HG03039 (cell line): ENCODE data around the gene PRR5.
A peak's percentile ranks its signal among the peaks of the same experiment; 100 is the strongest.

ENCODE experiments used
- ATAC-seq: cut with Tn5 transposase; IDR thresholded peaks from one replicate; pipeline ENCODE4 v1.9.1; 2021; ENCODE audit warnings: mild to moderate bottlenecking, moderate library complexity; ENCODE audit not compliant: unreplicated experiment

PRR5 gene

GRCh38 chr22:44691796-44692661 lies 10.0 kb upstream of the PRR5 start:
- no peak for ATAC-seq

- ATAC-seq = no peak
Observed at GRCh38 chr22:44692662-44693007, 9.4 kb upstream of the PRR5 start.

GRCh38 chr22:44693145-44693544 lies 8.9 kb upstream of the PRR5 start:
- no peak for ATAC-seq

GRCh38 chr22:44693756-44694155 lies 8.2 kb upstream of the PRR5 start:
- no peak for ATAC-seq

GRCh38 chr22:44697423-44698141 lies 4.4 kb upstream of the PRR5 start:
- ATAC-seq = no peak

GRCh38 chr22:44698531-44699421 lies 3.2 kb upstream of the PRR5 start:
- ATAC-seq = no peak

GRCh38 chr22:44700456-44700855 lies 1.5 kb upstream of the PRR5 start:
- no peak for ATAC-seq

GRCh38 chr22:44701187-44701790 lies 715 bp upstream of the PRR5 start:
- no peak for ATAC-seq

GRCh38 chr22:44702479-44703198 lies 635 bp downstream of the PRR5 start:
- peak; percentile 16 for ATAC-seq

GRCh38 chr22:44703255-44703870 lies 1.4 kb downstream of the PRR5 start:
- no peak for ATAC-seq

- ATAC-seq = no peak
Observed at GRCh38 chr22:44704159-44705021, 2.4 kb downstream of the PRR5 start.

- ATAC-seq = no peak
Observed at GRCh38 chr22:44705022-44705297, 3.0 kb downstream of the PRR5 start.

- ATAC-seq = no peak
Observed at GRCh38 chr22:44706488-44706887, 4.5 kb downstream of the PRR5 start.

GRCh38 chr22:44707178-44707577 lies 5.2 kb downstream of the PRR5 start:
- no peak for ATAC-seq

- ATAC-seq = no peak
Observed at GRCh38 chr22:44707752-44708151, 5.7 kb downstream of the PRR5 start.

- ATAC-seq = no peak
Observed at GRCh38 chr22:44709881-44710392, 7.9 kb downstream of the PRR5 start.

GRCh38 chr22:44710474-44711240 lies 8.7 kb downstream of the PRR5 start:
- ATAC-seq = no peak

- ATAC-seq = no peak
Observed at GRCh38 chr22:44711241-44711560, 9.2 kb downstream of the PRR5 start.
